Glomerular endothelial cell (primary cell): ENCODE results near the gene POLR2J3. TPM values are rescaled to one million over a fixed set of nuclear protein-coding genes. Genes with fewer than 3 reads are reported as not detected.
"Not testable (repeated sequence)": the region's sequence is repeated elsewhere in the genome, so short reads cannot be mapped to it uniquely, and the experiment has no call there.

Experiments used
- DNase-seq: peaks from one replicate; pipeline ENCODE4 v3.0.0-alpha.2; 2011; ENCODE audit warnings: low read depth, low spot score; ENCODE audit errors: extremely low read depth
- total RNA-seq: library from RNA; depleted of rRNA; stranded (reverse); fragments of >200 nt; gene quantifications from 2 replicates; pipeline ENCODE4 v1.2.3, GENCODE V29; 2015

The POLR2J3 gene
- 16.6 and 21.4 TPM in 2 replicates for total RNA-seq

- DNase-seq = peak; percentile 42
These were observed at the start of gene POLR2J3 for GRCh38 chr7:102572261-102573239. POLR2J3 (minus strand) TSS chr7:102572583; CDS start chr7:102572521, 62 bp downstream.

DNA sequence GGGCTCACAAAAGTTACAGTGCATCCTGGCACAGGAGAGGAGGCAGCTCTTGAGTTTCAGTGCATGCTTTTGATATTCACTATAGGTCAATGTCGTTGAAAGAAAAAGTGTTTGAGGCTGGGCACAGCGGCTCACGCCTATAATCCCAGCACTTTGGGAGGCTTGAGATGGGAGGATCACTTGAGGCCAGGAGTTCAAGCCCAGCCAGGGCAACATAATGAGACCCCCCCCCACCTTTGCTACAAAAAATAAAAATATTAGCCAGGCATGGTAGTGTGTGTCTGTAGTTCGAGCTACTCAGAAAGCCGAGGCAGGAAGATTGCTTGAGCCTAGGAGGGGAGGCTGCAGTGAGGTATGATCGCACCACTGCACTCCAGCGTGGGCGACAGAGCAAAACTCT is 45.7 kb upstream of the POLR2J3 start:
- DNase-seq = not testable (repeated sequence)

DNA sequence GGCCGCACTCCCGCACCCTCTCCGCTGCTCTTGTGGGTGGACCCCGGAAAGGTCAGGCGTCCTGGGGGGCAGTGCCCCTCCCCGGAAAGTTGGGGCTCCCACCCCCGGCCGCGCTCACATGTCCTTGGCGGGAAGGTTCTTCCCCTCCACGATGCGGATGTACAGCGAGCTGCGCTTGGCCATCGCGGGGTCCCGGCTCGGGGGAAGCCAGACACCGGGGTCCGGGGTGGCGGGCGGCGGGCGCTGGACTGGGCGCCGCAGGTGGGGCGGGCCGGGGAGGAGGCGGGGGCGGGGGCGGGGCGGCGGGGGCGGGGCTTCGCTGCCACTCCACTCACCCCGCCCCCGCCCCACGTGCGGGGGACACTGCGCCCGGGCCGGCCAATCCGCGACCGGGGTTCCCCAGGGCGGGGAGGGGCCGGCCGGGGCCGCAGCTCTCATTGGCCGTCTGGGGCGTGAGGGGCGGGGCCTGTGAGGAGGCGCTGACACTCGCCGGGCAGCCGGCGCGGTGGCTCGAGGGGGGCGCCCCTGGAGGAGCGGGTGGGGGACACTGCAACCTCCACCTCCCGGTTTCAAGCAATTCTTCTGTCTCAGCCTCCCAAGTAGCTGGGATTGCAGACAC is 44.2 kb upstream of the POLR2J3 start, which contains the start of gene RASA4:
Gene RASA4, minus strand, starts transcription at position 250 of the 619 bp plus-strand sequence. Its CDS starts 67 bp downstream, at position 183.
- DNase-seq = not testable (repeated sequence)

DNA sequence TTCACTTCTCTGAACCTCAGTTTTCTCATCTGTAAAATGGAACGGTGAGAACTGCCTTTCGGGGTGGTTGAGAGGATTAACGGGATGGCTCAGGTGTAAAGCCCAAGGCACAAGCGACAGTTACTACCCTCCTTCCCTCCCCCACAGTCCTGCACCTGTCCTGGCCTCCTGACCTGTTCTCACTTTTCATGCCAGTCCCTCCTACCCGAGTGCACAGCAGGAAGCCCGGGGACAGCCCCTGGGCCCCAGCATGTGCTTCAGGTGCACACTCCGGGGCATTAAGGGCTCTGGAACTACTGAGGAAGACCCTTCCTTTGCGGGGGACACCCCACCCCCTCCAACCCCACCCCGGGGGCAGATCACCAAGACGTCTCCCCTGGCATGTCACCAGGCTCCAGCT is 43.5 kb upstream of the POLR2J3 start:
- not testable (repeated sequence) for DNase-seq

- DNase-seq = not testable (repeated sequence)
These were observed 42.5 kb upstream of the POLR2J3 start for GRCh38 chr7:102614873-102615272.

- DNase-seq = not testable (repeated sequence)
These were observed 41.9 kb upstream of the POLR2J3 start for GRCh38 chr7:102614346-102614697.

DNA sequence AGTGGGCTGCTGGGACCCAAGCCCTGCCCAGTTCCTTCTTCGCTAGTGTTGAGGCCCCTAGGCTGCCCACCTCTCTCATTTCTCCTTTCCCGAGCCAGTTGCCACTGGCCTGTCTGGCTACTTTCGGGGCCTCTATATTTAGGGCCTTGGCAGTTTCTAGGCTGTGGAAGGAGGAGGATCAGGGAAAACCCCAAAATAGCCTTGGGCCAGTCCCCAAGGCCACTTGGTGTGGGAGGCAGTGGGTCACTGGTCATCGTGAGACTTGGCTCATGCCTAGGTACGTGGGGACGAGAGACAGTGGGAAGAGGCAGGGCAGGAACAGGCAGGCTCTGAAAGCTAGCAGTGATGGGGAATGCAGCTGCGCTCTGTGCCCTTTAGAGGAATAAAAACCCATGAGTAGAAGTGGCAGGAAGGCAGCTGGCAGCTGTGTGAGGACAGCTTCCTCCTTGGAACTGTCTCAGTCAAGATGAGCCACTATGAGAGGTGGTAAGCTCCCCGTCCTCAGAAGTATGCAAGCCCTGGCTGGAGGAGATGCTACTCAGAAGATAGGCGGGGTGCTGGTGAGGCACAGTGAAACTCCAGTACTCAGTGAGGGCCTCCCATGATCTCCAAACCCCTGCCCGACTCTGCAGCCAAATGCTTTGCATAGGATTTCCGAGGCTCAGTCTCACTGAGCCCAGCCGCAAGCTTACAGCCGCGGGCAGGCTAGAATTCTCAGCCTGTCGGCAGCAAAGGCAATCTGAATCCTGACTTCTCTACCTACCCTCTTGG is 41.4 kb upstream of the POLR2J3 start:
- not testable (repeated sequence) for DNase-seq

GRCh38 chr7:102611675-102612325 is 39.4 kb upstream of the POLR2J3 start:
- not testable (repeated sequence) for DNase-seq

- DNase-seq = not testable (repeated sequence)
These were observed 38.8 kb upstream of the POLR2J3 start for GRCh38 chr7:102611013-102611674.

GRCh38 chr7:102610441-102610840 is 38.1 kb upstream of the POLR2J3 start:
- DNase-seq = not testable (repeated sequence)

GRCh38 chr7:102609734-102610133 is 37.4 kb upstream of the POLR2J3 start:
- not testable (repeated sequence) for DNase-seq

- DNase-seq = not testable (repeated sequence)
These were observed 34.5 kb upstream of the POLR2J3 start for GRCh38 chr7:102606848-102607247.

DNA sequence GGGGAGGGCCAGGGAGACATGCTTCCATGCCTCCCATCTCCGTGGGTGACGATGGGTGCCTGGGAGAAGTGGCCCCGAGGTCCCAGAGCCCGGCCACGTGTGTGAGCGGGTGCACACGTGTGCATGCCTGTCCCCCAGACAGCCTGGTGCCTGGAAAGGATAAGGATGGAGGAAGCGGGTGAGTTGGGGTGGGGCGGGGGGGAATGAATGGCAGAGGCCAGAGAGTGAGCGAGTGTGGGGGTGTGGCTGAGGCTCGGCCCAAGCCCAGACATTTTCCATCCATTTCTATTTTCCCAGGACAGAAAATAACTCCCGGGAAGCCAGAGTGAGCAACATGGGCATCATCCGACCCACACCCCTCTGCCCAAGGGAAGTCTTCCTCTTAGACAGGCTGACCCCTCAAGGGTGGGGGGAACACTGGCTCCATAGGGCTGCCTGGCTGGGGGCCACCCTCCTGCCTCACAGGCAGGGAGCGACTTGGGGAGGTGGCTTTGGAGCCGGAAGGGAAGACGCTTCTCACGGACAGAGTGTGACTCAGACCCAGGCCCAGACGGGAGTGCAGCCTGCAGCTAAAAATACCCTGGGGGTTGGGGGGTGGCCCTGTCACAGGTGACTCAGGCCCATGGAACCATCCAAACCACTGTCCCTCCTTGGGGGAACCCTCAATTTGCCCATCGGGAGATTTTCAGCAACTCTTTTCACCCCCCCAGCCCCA is 32.2 kb upstream of the POLR2J3 start:
- DNase-seq = not testable (repeated sequence)

GRCh38 chr7:102602317-102602716 is 29.9 kb upstream of the POLR2J3 start:
- not testable (repeated sequence) for DNase-seq

GRCh38 chr7:102599699-102600098 is 27.3 kb upstream of the POLR2J3 start:
- DNase-seq = not testable (repeated sequence)

DNA sequence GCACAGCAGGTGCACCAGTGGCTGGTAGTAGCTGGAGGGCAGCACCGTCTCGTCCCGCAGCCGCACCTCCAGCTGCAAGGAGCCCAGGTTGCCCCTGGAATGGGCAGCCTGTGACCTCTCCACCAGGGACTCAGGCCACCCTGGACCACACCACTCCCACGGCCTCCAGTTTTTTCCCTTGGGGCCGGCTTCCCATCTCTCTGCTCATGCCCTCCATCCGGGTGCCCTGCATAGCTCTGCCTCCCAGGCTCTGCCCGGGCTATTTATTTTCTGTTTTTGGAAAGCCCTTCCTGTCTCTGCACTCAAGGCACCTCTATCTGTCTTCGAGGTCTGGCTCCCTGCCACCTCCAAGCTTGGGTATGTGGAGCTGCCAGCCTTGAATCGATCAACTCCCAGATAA is 23.7 kb upstream of the POLR2J3 start:
- DNase-seq = not testable (repeated sequence)

DNA sequence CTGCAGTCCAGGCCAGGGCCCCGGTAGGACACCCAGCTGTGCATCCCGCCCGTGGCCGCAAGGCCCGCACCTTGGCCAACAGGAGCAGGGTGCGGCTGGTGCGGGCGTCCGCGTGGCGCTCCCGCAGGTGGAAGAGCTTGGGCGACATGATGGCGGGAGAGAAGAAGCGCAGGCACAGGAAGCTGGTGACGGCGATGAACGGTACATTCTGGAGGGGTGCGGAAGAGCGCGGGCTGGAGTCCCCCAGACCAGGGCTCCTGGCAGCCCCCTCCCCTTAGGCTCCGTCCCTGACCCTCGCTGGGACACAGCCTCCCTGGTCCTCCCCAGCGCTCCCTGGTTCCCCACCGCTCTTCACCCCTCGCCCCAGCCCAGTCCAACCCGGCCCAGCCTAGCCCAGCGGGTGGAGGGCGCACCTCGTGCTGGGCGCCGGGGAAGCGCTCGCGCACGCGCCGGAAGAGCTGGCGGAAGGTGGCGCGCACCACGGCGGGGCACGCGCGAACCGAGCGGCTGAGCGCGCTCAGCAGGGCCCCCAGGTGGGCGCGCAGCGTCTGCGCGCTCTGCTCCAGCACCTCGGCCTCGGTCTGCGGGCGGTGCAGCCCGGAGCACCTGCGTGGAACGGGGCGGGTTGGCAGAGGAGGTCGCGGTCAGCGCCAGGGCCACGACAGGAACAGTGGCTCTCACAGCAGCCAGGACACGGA is 21.4 kb upstream of the POLR2J3 start:
- not testable (repeated sequence) for DNase-seq

DNA sequence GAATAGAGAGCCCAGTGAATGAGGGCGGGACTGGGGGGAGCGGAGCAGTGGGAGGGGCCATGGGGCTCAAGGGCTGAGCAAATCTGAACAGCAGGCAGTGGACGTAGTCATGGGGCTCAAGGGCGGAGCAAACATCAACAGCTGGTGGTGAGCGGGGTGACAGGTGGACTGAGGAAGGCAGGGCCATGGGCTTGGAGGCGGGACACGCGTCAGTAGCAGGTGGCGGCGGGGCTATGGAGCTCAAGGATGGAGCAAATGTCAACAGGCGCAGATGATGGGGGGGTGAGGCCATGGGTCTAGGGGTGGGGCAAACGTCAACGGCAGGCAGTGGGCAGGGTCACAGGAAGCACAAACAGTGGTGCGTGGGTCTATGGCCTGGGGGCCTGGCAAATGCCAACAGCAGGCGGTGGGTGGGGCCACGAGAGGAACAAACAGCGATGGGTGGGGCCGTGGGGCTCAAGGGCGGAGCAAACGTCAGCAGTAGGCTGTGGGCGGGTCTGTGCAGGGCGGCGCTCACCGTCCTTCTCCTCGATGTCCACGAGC is 20.2 kb upstream of the POLR2J3 start:
- DNase-seq = not testable (repeated sequence)
